HFF-Myc (cell line): Measurements from ENCODE around the gene LRIG1.

Source experiments
- DNase-seq: peaks from one replicate; pipeline ENCODE4 v3.0.0-alpha.2; 2011; ENCODE audit warnings: low read depth; ENCODE audit errors: extremely low read depth
- H3K4me3 ChIP-seq: replicated peaks from 2 replicates; pipeline ENCODE4 v1.5.1; 2011; ENCODE audit warnings: low read depth, mild to moderate bottlenecking, control low read depth, low read length
- TF ChIP-seq, protein P1 (sequence below): IDR thresholded peaks from 2 replicates; pipeline ENCODE4 v1.5.1; 2012; ENCODE audit warnings: mild to moderate bottlenecking, low read depth, low read length, control low read depth; ENCODE audit errors: missing control alignments

LRIG1 gene

DNA sequence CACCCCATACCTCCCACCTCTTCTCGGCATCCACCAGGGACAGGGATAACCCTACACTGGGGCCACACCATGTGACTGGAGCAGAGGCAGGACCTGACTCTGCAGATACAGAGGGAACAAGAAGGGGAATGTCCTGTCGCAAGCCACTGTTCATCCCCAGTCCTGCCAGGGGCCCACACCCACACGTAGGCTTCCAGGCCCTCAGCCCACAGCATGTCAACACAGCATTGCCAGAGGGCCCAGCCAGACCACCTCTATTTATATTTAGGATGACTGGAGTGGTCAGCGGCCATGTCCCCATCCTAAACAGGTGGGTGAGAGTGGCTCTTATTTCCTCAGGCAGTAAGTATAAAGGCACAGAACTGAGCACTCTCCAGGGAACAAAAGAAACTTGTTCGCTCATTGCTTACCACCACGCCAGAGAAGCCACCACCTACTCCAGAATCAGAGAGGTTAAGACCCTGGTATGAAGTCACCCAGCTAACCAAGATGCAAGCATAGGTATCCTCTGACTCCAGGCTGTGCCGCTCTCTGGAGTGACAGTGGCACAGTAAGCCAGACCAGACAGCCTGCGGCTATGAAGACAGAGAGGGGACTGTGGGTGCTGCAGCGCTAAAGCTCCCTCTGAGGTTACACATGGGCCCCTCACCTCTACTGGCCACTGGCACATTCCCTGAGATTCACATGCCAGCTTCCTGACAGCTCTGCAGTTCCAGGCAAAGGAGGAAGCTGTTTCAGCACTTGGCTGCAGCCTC is 67.9 kb downstream of the LRIG1 start:
- H3K4me3 ChIP-seq, result no peak overlapping the region
- TF ChIP-seq, protein P1, sequence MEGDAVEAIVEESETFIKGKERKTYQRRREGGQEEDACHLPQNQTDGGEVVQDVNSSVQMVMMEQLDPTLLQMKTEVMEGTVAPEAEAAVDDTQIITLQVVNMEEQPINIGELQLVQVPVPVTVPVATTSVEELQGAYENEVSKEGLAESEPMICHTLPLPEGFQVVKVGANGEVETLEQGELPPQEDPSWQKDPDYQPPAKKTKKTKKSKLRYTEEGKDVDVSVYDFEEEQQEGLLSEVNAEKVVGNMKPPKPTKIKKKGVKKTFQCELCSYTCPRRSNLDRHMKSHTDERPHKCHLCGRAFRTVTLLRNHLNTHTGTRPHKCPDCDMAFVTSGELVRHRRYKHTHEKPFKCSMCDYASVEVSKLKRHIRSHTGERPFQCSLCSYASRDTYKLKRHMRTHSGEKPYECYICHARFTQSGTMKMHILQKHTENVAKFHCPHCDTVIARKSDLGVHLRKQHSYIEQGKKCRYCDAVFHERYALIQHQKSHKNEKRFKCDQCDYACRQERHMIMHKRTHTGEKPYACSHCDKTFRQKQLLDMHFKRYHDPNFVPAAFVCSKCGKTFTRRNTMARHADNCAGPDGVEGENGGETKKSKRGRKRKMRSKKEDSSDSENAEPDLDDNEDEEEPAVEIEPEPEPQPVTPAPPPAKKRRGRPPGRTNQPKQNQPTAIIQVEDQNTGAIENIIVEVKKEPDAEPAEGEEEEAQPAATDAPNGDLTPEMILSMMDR, result no peak
- DNase-seq, result no peak

DNA sequence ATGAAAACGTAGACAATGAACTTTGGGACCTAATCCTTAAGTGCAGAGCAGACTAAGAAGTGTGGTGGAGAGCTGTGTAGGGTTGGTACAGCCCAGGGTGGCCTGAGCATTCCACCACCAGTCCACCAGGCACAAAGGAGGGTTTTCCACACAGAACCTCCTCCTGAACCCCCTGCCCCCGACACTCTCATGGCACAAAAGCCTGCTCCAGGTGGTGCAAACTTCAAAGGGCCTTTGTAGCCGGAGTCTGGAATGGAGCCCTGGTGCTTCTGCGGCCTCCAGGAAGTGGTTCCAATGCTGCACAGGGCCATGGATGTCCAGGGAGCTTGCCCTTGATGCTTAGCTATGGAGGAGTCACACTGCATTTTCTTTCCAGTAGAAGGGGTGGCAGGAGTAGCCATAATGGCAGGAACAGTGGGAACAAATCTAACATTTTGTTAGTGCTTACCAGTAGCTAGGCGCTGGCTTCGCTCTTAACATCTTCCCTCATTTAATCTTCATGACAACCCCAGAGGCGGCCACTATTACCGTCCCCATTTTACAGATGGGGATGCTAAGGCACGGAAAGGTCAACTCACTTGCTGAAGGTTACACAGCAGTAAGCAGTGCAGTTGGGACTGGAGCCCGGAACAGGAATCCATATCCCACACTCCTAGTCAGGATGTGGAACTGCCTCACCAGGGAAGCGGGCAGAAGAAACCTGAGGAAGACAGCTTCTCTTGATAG is 68.6 kb downstream of the LRIG1 start:
- TF ChIP-seq, protein P1, result no peak
- H3K4me3 ChIP-seq, result no peak overlapping the region
- no peak for DNase-seq

DNA sequence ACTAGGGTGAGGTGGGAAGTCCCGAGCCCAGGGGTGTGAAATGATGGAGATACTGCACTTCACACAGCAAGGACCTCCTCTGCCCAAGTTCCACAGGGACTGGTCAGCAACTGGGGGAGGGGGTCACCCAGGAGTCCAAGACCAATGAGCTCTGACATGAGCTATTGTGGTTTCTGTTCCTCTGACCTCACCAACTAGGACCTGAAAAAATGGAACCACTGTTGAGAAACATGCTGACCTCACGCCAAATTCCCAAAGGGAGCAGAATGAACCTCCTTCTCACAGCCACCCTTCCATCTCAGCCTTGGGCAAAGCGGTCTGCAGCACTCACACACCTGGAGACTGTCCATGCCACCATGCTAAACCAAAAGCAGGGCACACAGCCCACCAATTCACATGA is 69.3 kb downstream of the LRIG1 start:
- no peak overlapping the region for H3K4me3 ChIP-seq
- TF ChIP-seq, protein P1, result no peak
- DNase-seq, result no peak

DNA sequence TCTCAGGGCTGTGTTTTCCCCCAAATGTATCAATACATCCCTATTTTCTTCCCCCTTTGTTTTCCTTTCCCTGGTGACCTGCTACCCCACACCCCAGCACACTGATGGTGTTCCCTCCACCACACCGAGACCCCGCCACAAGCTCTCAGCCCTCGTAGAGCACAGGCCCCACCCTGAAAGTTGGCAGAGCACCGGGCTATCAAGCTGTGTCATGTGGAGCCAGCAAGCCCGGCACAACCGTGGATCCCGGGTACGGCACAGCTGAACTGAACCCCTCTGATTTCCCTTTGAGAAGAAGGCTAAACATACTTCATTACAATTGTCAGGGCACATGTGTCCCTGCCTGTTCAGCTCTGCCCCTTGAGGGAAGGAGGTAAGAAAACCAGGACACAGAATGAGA is 69.9 kb downstream of the LRIG1 start:
- no peak for DNase-seq
- H3K4me3 ChIP-seq, result no peak overlapping the region
- TF ChIP-seq, protein P1, result no peak

DNA sequence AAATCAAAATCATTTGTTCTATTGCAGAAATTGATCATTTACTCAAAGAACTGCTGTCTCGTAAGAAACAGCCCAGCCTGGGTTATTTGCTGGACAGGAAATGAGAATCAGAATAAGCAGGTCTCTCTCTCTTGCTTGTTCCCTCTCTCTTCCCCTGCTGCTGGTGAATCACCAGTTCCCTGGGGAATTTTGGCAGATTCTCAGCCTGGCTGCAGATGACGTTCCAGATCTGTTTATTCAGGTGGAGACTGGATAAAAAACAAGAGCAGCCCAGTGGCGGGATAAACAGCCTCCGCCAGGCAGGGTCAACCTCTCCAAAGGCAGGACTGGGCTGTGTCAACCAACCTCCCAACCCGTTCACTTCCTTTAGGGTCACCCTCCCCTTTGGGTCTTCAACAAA is 72.1 kb downstream of the LRIG1 start:
- no peak overlapping the region for H3K4me3 ChIP-seq
- DNase-seq, result peak; percentile 96
- TF ChIP-seq, protein P1, result no peak

DNA sequence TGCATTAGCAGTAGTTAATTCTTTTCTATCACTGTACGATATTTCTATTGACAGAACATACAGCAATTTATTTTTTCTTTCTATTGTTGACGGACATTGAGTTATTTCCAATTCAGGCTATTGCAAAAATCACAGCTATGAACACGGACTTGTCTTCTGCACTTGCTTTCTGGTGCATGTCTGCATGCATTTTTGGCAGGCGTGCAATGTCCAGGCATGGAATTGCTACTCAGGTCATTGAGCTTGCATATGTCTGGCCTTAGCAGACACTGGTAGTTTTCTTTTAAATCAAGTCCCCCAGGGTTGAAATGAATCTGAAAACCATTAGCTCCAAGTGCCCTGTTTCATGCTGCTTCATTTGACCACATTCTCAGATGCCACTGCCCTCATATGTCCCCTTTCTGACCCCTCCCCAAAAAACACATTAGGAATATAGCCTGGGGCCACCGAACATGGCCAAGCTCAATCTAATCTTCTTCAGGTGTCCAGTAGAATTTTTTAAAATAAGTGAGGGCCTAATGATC is 72.8 kb downstream of the LRIG1 start:
- TF ChIP-seq, protein P1, result no peak
- no peak overlapping the region for H3K4me3 ChIP-seq
- no peak for DNase-seq
